BJ (cell line): ENCODE measurements around the gene DDX3X. TPM values are rescaled to one million over a fixed set of nuclear protein-coding genes. Genes with fewer than 3 reads are reported as not detected.

Experiments
- CTCF ChIA-PET: fragments of 350-600 bp; formaldehyde crosslinking; extraction: SDS; loops from one replicate; lab custom pipeline; 2021; ENCODE audit warnings: antibody characterized with exemption, inconsistent platforms; lab: Yijun Ruan, JAX
- POLR2A ChIA-PET: fragments of 300-600 bp; sonication (Branson Sonifier 250); formaldehyde crosslinking; extraction: SDS; loops from one replicate; lab custom pipeline; 2021; ENCODE audit warnings: antibody characterized with exemption; lab: Charles Lee
- DNase-seq: peaks from one replicate; pipeline ENCODE4 v3.0.0-alpha.2; 2011; ENCODE audit warnings: low read depth
- H3K27me3 ChIP-seq: 2 replicates; pipeline ENCODE4 v1.6.0; 2011; ENCODE audit warnings: low read length; ENCODE audit not compliant: control insufficient read depth, insufficient read depth
- H3K36me3 ChIP-seq: 2 replicates; pipeline ENCODE4 v1.5.1; 2011; ENCODE audit warnings: low read length; ENCODE audit not compliant: control insufficient read depth, insufficient read depth
- H3K4me3 ChIP-seq: 2 replicates; pipeline ENCODE4 v1.5.1; 2011; ENCODE audit warnings: low read depth, mild to moderate bottlenecking, control low read depth, low read length
- polyA plus RNA-seq: library from polyadenylated mRNA; depleted of rRNA; stranded (reverse); fragments of >200 nt; gene quantifications from 2 replicates; pipeline ENCODE4 v1.2.3, GENCODE V29; 2011
- TF ChIP-seq, protein P1 (sequence below): IDR thresholded peaks from 2 replicates; pipeline ENCODE4 v1.5.1; 2011; ENCODE audit warnings: low read depth, mild to moderate bottlenecking, control low read depth, inconsistent platforms, low read length, moderate library complexity; ENCODE audit not compliant: insufficient read depth

The DDX3X gene
- polyA plus RNA-seq, 1 experiment, result 76.2 TPM

DNA sequence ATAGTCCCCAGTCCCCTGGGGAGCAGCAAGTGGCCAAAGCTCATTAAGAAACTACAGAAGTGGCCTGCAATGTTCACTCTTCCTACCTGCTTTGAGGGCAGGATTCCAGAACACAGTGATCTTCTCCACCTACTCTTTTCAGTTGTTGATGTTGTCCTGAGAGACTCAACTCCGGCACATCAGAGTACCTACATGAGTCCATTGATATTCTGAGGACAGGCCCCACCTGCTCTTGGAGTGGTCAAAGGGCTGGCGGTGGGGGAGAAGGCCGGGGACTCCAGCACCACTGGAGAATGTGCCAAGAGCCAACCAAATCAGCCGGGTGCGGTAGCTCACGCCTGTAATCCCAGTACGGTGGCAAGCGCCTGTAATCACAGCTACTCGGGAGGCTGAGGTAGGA is 29.8 kb upstream of the DDX3X start:
- DNase-seq, result no peak
- TF ChIP-seq, protein P1, sequence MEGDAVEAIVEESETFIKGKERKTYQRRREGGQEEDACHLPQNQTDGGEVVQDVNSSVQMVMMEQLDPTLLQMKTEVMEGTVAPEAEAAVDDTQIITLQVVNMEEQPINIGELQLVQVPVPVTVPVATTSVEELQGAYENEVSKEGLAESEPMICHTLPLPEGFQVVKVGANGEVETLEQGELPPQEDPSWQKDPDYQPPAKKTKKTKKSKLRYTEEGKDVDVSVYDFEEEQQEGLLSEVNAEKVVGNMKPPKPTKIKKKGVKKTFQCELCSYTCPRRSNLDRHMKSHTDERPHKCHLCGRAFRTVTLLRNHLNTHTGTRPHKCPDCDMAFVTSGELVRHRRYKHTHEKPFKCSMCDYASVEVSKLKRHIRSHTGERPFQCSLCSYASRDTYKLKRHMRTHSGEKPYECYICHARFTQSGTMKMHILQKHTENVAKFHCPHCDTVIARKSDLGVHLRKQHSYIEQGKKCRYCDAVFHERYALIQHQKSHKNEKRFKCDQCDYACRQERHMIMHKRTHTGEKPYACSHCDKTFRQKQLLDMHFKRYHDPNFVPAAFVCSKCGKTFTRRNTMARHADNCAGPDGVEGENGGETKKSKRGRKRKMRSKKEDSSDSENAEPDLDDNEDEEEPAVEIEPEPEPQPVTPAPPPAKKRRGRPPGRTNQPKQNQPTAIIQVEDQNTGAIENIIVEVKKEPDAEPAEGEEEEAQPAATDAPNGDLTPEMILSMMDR, result no peak
- POLR2A ChIA-PET, result no interaction called here
- Histone ChIP-seq H3K36me3 (no peaks in the 10 kb centered on the region), H3K27me3 (no peaks in the 10 kb centered on the region), H3K4me3 (no peak overlapping the region)
- CTCF ChIA-PET, result no interaction called here

DNA sequence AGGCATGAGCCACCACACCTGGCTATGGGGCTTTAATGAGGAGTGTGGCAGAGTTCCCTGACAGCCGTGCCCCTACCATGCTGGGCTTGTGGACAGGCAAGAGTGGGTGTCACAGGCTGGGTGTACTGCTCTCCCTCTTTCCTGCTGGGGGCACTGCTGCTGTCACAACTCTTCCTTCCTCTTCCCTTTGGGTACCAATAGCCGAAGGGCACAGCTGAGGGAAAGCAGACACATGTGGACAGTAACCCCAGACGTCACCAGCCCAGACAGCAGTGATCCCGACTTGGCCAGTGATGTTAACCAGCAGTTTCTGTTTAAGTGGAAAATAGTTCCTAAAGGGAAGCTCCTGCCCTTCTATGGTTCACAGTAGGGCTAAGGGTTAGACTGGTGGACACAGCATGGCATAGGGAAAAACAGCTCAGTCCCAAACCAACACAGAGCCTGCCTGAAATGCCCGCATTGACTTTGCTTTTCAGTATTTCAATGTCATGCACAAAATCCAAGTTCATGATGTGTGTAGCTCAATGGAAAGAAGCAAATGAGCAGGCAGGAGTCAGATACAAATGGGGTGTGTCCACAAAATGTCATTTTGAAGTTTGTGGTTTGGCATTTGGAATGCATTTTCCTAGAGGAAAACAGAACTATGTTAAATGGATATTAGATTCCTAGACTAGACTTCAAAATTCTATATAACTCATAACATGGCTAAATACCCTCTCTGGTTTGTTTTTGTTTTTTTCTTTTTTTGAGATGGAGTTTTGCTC is 24.9 kb upstream of the DDX3X start:
- no peak overlapping the region for H3K4me3 ChIP-seq
- POLR2A ChIA-PET, result no interaction called here

DNA sequence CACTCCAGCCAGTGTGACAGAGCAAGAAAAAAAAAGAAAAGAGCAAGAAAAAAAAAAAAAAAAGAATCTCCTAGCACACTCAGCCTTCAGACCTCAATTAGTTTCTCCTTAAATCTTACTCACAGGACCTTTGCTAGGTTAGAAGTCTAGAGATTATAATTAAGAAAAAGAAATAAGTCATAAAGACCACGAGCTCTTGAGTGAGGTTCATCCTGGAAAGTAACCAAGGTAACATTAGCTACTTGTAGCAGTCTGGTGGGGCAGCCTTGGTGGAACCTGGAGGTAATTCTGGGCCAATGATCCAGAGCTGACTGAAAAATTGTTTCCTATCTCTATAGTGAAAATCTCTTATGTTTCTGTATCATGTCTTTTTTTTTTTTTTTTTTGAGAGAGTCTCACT is 21.2 kb upstream of the DDX3X start:
- POLR2A ChIA-PET, result no interaction called here

More for the DNA sequence above, 24.9 kb upstream of the DDX3X start:
- CTCF ChIA-PET, result no interaction called here
- Histone ChIP-seq H3K36me3 (no peaks in the 10 kb centered on the region), H3K27me3 (no peaks in the 10 kb centered on the region)
- TF ChIP-seq, protein P1, result no peak
- DNase-seq, result no peak

DNA sequence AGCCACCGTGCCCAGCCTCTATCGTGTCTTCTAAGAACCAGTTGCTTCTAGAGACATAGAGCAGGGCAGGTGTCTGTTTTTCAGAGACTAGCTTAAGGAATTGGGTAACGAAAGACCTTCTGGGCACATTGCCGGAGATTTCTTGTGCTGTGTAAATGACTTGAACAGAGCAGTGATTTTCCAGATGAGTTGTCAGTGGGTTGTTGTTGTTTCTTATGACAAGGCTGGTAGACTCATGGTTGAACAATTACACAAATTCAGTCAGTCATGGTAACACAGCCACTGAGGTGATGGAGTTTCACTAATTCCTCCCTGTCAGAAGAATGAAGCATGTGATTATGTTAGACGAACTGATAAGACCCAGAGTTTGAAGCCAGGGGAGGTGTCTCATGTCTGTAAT is 20.5 kb upstream of the DDX3X start:
- no peak for DNase-seq
- CTCF ChIA-PET, result no interaction called here
- TF ChIP-seq, protein P1, result no peak
- H3K36me3 ChIP-seq, result no peaks in the 10 kb centered on the region
- no peak overlapping the region for H3K4me3 ChIP-seq
- no peaks in the 10 kb centered on the region for H3K27me3 ChIP-seq
- POLR2A ChIA-PET, result no interaction called here

More for the DNA sequence above, 21.2 kb upstream of the DDX3X start:
- CTCF ChIA-PET, result no interaction called here
- Histone ChIP-seq H3K27me3 (no peaks in the 10 kb centered on the region), H3K4me3 (no peak overlapping the region), H3K36me3 (no peaks in the 10 kb centered on the region)
- TF ChIP-seq, protein P1, result no peak
- DNase-seq, result no peak

DNA sequence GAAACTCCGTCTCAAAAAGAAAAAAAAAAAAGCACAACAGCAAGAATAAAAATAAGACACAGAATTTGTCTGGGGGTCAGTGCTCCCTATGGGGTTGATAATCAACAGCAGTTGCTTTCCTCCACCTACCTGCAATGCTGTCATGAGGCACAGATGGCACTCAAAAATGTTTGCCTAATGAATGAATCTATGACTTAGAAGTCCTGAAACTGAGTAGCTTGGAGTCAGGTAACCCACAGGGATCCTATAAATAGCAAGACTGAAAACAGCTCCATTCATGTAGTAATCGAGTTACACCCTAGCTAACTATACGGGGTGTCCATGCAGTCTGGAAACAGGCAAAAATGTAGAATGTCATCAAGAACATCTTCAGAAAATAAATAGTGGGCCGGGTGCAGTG is 19.8 kb upstream of the DDX3X start:
- ChIA-PET CTCF (no interaction called here), POLR2A (no interaction called here)
- no peaks in the 10 kb centered on the region for H3K27me3 ChIP-seq
- TF ChIP-seq, protein P1, result no peak
- DNase-seq, result no peak
- no peaks in the 10 kb centered on the region for H3K36me3 ChIP-seq
- H3K4me3 ChIP-seq, result no peak overlapping the region
